Stimulated activated CD8-positive, alpha-beta memory T cell treated with anti-CD3 and anti-CD28 coated beads, Interleukin-12 subunit alpha, Interleukin-12 subunit beta, amount 100 ng/mL, for 24 hours (primary cell): ENCODE data around the gene TRAF3IP3.

Experiments used
- DNase-seq: peaks from one replicate; pipeline ENCODE4 v3.0.0-alpha.2; 2020; ENCODE audit errors: extremely low read depth

Gene TRAF3IP3, protein sequence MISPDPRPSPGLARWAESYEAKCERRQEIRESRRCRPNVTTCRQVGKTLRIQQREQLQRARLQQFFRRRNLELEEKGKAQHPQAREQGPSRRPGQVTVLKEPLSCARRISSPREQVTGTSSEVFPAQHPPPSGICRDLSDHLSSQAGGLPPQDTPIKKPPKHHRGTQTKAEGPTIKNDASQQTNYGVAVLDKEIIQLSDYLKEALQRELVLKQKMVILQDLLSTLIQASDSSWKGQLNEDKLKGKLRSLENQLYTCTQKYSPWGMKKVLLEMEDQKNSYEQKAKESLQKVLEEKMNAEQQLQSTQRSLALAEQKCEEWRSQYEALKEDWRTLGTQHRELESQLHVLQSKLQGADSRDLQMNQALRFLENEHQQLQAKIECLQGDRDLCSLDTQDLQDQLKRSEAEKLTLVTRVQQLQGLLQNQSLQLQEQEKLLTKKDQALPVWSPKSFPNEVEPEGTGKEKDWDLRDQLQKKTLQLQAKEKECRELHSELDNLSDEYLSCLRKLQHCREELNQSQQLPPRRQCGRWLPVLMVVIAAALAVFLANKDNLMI

DNA sequence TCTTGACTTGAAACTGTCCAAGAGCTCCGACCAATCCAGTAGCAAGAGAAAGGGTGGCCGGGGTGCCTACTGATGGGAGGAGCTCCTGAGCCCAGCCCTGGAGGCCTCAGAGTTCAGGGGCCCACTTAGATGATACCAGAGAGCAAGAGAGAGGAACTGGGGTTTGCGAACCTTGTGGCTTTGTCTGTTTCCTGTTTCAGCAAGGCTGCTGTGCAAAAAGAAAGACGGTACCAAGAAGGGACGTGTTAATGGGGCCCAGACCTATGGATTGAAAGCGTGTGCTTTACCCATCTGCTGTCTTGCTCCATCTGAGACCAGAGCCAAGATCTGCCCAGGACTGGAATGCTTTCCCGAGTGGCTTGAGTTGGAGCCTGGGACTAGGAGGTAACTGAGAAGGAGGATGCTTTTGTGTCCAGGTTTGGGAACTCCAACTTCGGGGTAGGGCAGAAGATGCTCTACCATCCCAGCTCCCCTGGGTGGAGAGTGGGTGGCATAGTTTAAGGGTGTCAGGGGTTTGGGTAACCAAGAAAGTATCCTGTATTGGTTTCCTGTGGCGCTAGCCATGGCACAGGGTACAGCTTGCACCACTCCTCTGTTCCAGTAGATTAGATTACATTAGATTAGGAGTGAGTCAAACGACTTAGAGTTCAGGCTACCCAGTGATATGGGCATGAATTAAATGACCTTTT, at the start of gene TRAF3IP3:
TSS of gene TRAF3IP3 (plus strand) at position 128 of the 689 bp plus-strand sequence. CDS start 3,987 bp downstream, outside the sequence.
- no peak for DNase-seq

DNA sequence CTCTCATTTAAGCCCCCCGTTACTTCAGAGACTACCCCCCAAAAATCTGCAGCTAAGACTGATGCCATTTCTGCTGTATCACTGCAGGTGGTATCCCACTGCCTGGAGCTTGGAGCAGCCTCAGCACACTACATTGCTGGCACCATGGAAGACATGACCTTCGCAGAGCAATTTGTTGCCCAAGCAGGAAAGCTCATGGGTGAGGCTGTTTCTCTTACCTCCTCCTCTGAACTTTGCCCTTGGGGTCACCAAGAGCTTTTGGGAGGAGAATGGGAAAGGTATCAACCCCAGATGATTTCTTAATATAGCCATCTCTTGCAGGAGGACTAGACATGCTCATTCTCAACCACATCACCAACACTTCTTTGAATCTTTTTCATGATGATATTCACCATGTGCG, 49.2 kb upstream of the TRAF3IP3 start:
- no peak for DNase-seq

DNA sequence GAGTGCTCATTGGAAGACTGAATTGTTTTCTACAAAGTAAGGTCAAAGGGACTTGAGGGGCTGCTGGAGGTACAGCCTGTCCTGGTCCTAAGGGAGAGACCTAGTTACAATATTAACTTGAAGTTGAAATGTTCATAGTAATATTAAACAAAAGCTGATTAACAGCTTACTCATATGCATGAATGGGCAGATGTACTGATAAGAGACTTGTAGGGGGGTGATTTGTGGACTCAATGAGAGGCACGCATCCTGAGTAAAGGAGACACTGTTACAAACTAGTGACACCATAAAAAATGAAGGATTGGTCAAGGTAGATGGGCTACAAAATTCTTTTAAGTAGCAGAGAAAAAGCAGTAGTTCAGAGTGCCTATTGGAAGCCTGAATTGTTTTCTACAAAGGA, 48.5 kb upstream of the TRAF3IP3 start:
- DNase-seq = no peak

DNA sequence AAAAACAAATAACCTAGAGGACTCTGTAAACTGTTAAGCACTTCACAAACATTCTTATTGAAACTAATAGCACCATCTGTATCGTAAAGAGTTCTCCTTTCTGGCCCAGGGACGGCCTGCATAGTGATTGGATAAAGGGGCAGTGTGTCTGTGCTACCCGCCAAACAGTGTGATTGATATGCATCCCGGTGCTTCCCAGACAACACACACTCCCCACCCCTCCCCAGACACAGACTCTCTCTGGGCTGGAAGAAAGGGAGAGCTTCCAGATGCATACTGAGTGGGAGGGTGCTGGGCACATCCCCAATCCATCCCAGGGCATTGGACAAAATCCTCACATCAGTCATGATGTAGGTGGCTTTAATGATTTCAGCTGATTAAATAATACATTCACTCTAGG, 47.6 kb upstream of the TRAF3IP3 start:
- no peak for DNase-seq

DNA sequence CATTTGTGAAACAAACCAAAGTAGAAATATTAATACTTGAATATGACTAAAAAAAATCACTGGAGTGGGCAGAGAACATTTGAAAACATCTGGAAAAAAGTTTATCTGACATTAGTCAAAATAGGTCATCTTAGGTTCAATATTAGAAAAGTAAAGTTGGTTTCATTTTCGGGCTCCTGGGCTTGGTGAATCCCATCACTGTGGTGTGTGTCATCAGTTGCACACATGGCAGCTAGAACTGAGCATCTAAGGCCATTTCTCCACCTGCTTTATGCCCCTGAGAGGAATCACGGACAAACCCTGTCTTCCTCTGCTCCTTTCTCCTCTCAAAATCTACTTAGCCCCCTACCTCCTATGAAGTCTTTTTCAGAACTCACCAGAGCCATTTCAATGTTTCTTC, 45.8 kb upstream of the TRAF3IP3 start:
- DNase-seq = no peak

DNA sequence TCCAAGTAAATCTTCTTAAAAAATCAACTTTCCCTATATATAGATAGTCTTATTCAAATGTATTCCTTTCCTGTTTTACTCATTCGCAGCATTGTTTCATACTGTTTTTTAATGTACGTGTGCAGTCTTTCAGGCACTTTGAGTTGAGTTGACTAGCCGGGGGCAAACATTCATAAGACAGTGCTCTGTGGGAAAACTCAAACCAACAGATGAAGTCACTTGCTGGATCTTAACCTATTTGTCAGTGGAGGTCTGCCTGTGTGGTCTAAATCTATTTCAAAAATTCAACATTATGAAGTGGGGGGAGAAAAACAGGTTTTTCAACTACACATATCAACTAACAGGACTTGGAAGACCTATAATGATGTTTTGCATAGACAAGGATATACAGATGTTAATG, 45.0 kb upstream of the TRAF3IP3 start:
- no peak for DNase-seq

DNA sequence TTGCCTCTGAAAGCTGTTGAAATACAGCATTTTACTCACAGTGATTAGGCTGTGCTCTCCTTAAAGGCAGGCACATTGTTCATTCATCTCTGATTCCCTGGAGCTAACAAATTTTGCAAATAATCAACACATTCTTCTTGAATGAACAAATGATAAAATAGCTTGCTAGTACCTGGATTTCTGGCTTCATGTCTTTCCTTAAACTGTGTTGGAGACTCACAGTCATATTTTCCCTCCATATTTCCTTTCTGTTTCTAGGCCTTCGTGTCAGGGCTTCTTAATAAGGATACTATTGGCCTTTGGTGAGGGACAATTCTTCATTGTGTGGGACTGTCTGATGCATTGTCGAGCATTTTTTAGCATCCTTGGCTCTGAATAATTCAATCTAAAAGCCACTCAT, 41.5 kb upstream of the TRAF3IP3 start:
- DNase-seq = no peak

DNA sequence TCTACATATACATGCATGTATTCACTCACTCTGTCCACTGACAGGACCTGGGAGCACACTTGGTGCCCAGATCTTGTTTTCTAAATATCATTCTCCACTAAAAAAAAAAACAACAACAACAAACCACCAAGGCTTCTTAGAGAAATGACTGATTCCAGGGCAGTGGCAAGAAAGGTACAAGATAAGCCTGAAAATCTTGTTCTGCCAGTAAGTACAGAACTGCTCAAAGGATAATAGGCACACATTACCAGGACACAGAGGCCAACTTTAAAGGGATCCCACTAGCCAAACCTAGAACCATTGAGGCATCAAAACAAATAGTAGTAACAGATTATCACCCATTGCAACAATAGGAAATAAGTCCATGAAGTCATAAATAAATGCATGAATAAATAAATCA, 40.5 kb upstream of the TRAF3IP3 start:
- no peak for DNase-seq

DNA sequence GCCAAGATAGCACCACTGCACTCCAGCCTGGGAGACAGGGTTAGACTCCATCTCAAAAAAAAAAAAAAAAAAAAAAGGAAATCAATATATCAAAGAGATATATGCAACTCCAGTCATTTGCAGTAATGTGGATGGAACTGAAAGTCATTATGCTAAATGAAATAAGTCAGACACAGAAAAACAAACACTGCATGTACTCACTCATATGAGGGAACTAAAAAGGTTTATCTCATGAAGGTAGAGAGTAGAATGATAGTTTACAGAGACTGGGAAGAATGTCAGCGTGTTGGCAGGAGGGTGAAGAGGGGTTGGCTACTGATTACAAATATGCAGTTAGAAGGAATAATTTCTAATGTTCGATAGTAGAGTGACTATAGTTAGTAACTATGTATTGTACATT, 38.0 kb upstream of the TRAF3IP3 start:
- no peak for DNase-seq

DNA sequence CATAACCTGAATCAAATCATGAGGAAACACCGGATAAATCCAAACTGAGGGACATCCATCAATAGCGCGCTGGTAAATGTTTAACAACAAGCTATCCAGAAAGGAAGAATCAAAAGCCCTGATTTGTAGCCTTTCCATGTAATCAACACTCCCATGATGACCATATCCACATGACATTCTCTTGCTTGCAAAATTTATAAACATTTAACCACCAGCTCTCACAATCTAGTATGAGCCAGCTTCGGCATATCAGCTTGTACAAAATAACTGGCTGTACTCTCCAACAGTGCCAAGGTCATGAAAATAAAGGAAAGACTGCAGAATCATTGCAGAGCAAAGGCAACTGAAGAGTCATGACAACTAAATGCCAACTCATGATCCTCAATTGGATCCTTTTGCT, 35.5 kb upstream of the TRAF3IP3 start:
- no peak for DNase-seq

DNA sequence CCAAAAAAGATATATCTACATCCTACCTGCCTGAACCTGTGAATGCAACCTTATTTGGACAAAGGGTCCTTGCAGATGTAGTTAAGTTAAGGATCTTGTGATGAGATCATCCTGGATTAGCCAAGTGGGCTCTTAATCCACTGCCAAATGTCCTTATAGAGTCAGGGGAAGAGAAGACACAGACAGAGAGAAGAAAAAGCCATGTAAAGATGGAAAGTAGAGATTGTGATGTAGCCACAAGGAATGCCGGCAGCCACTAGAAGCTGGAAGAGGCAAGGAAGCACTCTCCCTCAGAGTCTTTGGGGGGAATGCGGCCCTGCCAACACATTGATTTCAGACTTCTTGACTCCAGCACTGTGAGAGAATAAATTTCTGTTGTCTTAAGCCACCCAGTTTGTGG, 35.0 kb upstream of the TRAF3IP3 start:
- no peak for DNase-seq

DNA sequence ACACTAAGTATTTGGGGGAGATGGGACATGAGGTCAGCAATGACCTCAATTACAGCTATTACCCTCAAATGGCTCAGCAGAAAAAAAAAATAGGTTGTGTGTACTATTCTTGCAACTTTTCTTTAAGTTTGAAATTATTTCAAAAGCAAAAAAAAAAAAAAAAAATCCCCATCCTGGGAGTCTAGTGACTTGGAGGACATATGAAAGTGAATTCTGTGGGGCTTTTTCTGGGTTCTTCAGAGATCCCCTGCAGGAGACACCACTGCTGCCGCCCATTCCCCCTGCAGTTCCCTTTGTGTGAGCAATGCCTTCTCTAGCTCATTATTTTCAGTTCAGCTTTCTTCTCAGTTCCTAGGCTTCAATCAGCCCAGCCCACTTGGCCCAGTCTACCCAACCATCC, 34.5 kb upstream of the TRAF3IP3 start:
- DNase-seq = no peak

DNA sequence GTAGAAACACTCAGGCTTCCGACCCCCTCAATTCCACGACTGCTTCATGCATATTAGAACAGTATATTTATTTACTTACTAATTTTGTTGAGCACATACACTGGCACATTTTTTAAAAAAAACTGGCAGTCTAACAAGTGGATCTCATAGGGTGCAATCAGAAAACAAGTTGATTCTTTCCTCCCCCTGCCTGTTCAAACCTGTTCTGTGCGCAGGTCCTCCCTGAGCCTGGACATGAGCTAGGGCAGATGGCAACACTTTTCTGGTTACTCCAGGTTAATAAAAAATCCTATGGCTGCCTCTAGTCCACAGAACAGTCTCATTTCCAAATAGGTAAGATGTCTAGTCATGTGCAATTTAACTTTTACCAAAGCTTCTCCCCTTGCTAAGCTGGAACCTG, 32.6 kb upstream of the TRAF3IP3 start:
- no peak for DNase-seq

DNA sequence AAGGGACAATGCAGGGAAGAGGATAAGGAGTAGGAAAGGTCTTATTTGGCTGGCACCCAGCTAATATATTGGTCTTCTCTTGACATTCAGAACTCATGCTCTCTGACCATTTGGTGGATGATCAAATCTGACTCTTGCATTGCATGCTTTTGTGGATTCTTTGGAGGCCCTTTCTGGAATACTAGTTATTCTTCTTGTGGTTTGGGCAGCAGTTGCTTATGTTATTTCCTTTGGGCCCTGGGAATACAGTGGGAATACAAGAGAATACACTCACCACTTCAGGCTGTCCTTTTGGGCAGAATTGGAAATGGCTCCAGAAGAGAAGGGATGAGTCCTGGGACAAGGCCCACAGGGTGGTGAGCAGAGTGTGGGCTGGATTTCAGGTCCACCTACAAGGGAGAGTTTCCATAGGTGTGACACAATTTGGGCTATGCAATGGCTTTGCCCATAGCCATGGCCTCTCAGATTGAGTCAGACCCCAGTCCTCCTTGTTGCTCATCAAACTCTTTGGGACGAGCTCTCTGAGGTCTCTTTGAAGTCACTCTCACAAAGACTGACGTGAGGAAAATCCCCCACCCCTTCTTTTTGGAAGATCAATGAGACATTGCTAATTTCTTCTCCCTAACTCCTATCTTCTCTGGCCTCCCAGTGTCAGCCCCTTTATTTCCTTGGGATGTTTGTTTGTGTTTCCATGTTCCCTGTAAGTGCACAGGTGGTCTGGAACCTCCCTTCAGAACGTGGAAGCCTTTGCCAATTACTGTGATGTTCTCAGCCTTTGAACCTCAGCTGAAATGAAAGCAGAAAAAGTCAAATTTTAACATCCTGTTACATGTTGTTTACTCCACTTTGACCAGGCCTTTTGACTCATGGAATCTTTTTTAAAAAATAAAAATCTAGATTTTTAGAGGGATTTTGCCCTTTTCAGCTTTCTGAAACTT, 31.8 kb upstream of the TRAF3IP3 start:
- DNase-seq = no peak

DNA sequence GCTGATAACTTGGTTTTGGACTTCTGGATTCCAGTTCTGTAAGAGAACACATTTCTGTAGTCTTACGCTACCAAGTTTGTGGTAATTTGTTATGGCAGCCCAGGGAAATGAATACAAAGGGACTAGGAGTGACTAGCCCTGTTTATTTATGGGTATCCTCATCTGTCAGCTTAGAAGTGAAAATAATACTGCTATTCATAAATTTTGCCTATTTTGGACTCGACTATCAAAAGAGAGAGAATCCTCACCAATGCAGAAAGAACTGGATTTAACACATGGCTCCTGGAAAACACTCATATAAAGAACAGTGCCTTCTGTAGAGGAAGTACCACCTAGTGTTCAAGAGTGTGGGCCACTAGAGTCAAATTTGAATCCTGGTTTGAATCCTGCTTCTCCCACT, 28.6 kb upstream of the TRAF3IP3 start:
- DNase-seq = no peak

DNA sequence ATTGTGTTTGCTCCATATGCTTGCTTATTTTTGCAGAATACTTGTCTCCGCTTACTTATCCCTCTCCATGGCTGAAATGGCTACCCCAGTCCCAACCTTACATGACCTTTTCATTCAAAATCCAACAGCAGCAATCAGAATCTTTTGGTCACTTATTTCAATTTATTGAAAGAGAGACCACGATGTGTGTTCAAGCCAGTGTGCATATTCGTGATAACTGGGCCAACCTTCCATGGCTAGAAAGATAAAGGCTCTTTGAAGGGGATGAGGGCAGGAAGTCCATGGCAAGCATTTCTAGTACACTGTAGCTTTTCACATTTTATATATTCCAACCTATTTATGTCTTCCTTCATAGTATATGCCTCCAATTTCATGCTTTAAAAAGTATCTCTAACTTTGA, 28.1 kb upstream of the TRAF3IP3 start:
- no peak for DNase-seq

DNA sequence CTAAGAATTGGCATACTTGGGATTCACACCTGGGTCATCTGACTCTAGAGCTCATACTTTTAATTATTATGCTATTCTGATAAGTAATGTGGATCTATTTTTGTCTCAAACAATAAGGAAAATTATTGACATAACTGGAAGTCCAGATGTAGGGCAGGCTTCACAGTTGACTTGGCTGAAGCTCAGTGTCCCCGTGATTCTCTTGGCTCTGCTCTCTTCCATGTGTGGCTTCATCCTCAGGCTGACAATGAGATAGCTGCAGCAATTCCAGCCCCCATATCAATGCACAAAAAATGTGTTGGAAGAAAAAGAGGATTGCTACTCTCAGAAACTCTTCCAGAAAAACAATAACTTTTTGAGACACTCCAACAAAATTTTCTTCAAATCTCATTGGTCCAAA, 27.4 kb upstream of the TRAF3IP3 start:
- no peak for DNase-seq

DNA sequence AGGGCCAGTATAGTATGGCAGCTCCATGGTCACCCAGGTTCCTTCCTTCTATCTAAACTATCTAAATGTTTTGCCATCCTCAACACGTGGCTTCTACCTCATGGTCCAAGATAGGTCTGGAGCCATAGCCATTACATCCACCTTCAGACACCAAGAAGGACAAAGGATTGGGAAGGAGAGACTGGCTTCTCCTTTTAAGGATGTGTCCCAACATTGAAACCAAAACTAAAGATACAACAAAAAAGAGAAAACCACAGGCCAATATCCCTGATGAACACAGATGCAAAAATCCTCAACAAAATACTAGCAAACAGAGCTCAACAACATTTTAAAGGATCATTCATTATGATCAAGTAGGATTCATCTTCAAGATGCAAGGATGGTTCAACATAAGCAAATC, 26.4 kb upstream of the TRAF3IP3 start:
- no peak for DNase-seq

DNA sequence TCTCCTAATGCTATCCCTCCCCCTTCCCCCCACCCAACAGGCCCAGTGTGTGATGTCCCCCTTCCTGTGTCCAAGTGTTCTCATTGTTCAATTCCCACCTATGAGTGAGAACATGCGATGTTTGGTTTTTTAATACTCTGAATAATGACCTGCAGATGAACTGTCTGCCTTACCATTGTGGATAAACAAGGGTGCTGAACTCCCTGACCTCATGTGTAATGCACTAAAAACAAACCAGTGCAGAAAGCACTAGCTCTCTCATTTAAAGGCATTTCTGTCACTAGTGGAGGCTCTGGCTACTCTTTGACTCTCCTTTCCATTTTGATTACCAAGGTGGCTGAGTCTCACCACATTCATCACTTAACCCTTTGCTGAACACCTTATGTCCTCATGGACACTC, 23.1 kb upstream of the TRAF3IP3 start:
- DNase-seq = no peak

DNA sequence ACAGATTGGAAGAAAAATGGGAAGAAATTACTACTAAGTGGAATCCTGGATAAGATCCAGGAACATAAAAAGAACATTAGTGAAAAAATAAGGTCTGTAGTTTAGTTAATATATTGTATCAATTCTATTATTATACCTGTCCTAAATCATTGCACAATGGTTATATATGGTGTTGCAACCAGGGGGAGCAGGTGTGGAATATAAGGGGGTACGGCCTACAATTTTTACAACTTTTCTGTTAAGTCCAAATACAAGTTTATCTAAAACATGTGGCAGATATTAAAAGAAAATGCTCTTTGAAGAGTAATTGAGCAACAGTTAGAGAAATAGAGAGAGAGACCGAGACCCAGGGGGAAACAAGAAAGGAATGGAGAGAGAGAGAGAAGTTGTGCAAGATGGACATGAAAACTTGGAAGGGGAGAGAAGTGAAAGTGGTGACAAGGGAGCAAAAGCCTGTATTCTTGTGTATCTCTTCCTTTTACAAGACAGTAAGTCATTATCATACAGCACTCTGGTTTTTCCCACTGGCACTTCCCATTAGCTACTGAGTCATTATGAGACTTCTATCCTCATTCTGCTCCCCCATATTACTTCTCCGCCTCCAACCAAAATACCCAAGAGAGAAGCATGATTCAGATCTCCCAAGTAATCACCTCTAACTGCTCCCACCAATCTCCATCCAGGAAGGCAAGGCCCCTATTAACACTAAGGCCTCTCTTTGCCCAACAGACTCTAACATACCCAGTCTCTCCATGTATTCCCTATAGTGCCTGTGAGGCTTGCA, 22.3 kb upstream of the TRAF3IP3 start:
- no peak for DNase-seq

DNA sequence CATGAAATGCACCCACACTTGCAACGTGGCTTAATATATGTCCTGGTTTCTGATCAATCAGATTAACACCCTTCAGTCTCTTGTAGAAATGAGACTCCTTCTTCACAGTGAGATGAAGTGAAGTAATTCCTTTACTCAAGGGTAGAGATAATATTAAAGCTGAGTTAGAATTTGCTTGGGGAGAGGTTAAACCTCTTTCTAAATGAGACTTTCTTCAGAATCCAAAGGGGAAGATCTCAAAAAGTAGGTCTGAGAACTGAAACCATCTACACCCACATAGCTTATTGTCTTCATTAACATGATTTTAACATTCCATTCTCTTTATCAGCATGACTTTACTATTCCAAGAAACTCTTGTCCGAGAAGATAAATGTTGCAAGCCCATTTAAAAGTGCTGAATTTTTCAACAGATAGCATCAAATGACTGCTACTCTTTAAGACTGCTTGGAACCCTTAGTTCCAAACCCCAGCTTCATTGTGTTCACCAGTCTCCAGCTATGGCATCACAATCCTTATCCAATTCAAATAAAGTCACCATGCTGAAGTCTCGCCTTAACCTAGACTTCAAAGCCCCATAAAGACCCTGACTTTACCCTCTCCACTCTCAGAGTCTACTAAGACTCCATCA, 19.2 kb upstream of the TRAF3IP3 start:
- DNase-seq = no peak
